Calu3 (cell line): ENCODE results near the gene C14orf93. TPM values are rescaled to one million over a fixed set of nuclear protein-coding genes. Genes with fewer than 3 reads are reported as not detected.
A peak's percentile ranks its signal among the peaks of the same experiment; 100 is the strongest.

Source experiments
- BruUV-seq: library from RNA; stranded (reverse); fragments of 400-500 nt; replicated peaks from 2 replicates; lab custom pipeline; 2021; lab: Mats Ljungman, UMichigan
- CTCF ChIA-PET: fragments of 300-600 bp; sonication (Branson Sonifier 250); formaldehyde crosslinking; loops from one replicate; lab custom pipeline; 2022; ENCODE audit warnings: antibody characterized with exemption; lab: Charles Lee
- DNase-seq: peaks from one replicate; pipeline ENCODE4 v3.0.0; 2022
- H3K27ac Mint-ChIP-seq: one replicate; pipeline ENCODE4 v1.8.0; 2022; ENCODE audit warnings: mixed read lengths; ENCODE audit not compliant: unreplicated experiment
- H3K27me3 Mint-ChIP-seq: one replicate; pipeline ENCODE4 v1.8.0; 2022; ENCODE audit warnings: mixed read lengths; ENCODE audit not compliant: unreplicated experiment
- H3K36me3 Mint-ChIP-seq: one replicate; pipeline ENCODE4 v1.8.0; 2022; ENCODE audit warnings: mild to moderate bottlenecking, moderate library complexity, mixed read lengths; ENCODE audit not compliant: insufficient read depth, unreplicated experiment
- H3K4me1 Mint-ChIP-seq: one replicate; pipeline ENCODE4 v1.8.0; 2022; ENCODE audit warnings: mild to moderate bottlenecking, low read depth, mixed read lengths; ENCODE audit not compliant: unreplicated experiment
- H3K4me3 Mint-ChIP-seq: one replicate; pipeline ENCODE4 v1.8.0; 2022; ENCODE audit warnings: mild to moderate bottlenecking, low read depth, moderate library complexity, mixed read lengths; ENCODE audit not compliant: unreplicated experiment
- H3K9me3 Mint-ChIP-seq: one replicate; pipeline ENCODE4 v1.8.0; 2022; ENCODE audit warnings: low read depth, mixed read lengths; ENCODE audit not compliant: unreplicated experiment
- CTCF ChIP-seq: fragments of 200-600 bp; IDR thresholded peaks from one replicate; pipeline ENCODE4 v1.8.0; 2022; ENCODE audit warnings: antibody characterized with exemption; ENCODE audit not compliant: unreplicated experiment
- intact Hi-C: fragments of 100-400 bp; cut with micrococcal nuclease; formaldehyde crosslinking; loops from one replicate; pipeline ENCODE4 v1.10.0; 2022; ENCODE audit not compliant: unreplicated experiment
- total RNA-seq: library from RNA; stranded (reverse); gene quantifications from 2 replicates; pipeline ENCODE4 v1.2.3, GENCODE V29; 2022

Gene C14orf93
- total RNA-seq, 1 experiment from 2014 or later: 9.6 TPM

DNA sequence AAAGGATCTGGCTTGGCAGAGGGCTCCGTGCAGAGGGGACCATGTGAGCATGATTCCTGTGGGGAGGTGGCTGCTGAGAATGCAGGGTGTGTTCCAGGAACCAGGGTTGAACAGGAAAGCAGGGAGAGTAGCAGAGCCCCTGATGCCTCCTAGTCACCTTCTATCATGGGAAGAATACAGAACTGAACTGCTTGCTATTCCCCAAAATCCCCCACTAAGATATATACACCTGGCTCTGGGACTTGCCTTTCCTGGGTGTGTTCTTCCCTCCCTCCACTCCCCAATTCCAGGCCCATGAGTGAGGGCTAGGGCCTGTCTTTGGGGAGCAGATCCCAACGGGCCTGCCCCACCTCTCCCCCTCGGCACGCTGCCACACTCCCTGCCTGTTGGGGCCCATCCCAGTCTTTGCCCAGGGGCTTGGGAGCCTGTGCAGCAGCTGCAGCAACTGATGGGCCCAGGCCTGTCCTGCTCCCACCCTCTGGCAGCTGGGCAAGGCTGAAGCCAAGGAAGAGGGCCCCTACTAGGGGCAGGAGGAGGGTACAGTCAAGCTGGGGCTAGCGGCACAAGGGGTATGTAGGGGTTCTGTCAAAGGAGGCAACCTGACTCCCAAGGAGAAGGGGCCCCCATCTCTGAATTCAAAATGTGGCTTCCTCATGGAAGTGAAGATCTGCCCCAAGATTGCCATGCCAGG lies 30.8 kb downstream of the C14orf93 start:
- CTCF ChIA-PET: no interaction called here
- H3K4me1 Mint-ChIP-seq: peaks cover 55% of the 10 kb centered on the region
- H3K27me3 Mint-ChIP-seq: no peaks in the 10 kb centered on the region
- H3K9me3 Mint-ChIP-seq: no peaks in the 10 kb centered on the region
- intact Hi-C loops: no loop called here
- TF ChIP-seq CTCF: no peak
- peaks cover 35% of the 10 kb centered on the region for H3K36me3 Mint-ChIP-seq
- H3K27ac Mint-ChIP-seq: peak overlapping the region; percentile 37
- H3K4me3 Mint-ChIP-seq: no peak overlapping the region
- no peak for DNase-seq
- BruUV-seq: no TSS peak

DNA sequence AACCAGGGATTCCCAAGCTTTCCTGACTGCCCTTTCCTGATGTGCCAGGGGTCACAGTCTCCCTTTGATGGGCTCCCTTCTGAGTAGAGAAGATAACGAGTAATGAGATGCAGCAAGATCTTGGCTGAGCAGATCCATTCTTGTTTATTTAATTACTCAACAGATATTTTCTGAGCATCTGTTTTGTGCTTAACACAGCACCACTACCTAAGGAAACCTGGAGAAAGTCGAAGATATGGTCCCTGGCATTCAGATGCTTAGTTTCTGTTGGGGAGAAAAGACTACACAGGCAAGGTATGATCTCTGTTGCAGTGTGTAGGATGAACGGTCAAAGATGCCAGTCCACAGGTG lies 31.5 kb downstream of the C14orf93 start:
- Mint-ChIP-seq H3K4me1 (peaks cover 62% of the 10 kb centered on the region), H3K4me3 (peak overlapping the region; percentile 63)

DNA sequence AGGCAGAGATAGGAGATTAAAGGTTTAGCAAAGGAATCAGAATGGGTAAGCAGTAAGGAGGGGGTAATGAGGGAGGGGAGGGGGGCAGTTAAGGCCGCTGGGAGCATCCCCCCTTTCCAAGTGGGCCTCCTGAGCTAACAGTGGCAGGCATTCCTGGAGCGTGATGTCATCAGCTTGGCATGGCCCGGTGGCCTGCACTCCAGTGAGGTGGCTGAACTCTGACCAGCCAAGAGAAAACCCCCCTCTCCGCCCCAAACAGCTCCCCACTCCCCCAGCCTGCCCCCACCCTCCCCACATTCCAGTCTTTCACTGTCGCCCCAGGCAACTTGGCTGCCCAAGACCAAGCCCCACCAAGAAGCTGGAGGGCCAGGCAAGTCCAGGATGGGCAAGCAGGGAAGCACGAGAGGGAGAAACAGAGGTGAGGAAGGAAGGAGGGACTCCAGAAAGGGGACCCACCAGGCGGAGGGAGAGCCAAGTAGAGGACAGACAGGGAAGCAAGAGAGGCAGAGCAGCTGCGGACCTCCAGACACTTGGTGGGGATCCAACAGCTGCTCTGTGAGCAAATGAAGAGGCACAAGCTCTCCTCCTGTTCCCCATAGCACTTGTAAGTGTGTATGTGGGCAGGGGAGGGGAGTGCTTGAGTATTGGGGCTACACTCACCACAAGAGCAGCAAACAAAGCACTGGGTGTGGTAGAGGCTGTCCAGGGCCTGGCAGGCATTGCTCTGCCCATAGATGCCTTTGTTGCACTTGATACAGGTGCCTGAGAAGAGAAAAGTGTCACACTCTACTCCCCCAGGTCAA lies 32.1 kb downstream of the C14orf93 start:
- Mint-ChIP-seq H3K9me3 (no peaks in the 10 kb centered on the region), H3K36me3 (peaks cover 43% of the 10 kb centered on the region), H3K4me1 (peaks cover 62% of the 10 kb centered on the region), H3K27me3 (no peaks in the 10 kb centered on the region), H3K27ac (peak overlapping the region; percentile 89), H3K4me3 (peak overlapping the region; percentile 63)
- BruUV-seq: no TSS peak
- CTCF ChIA-PET: interaction anchor here (0.5 to 2.3 kb wide), 7 partner anchors 8 to 91 kb away, joined by 3 to 10 read pairs (median 5); partner anchors contain the start of gene PRMT5
- TF ChIP-seq CTCF: no peak
- intact Hi-C loops: no loop called here
- peak; percentile 61 for DNase-seq

More for the DNA sequence above, 31.5 kb downstream of the C14orf93 start:
- Mint-ChIP-seq H3K36me3 (peaks cover 38% of the 10 kb centered on the region), H3K9me3 (no peaks in the 10 kb centered on the region), H3K27ac (peak overlapping the region; percentile 37), H3K27me3 (no peaks in the 10 kb centered on the region)
- BruUV-seq: no TSS peak
- intact Hi-C loops: no loop called here
- CTCF ChIA-PET: interaction anchor here (1.1 to 2.3 kb wide), 3 partner anchors 8 to 90 kb away, joined by 5 to 10 read pairs (median 8); no protein-coding TSS in a partner anchor
- no peak for TF ChIP-seq CTCF
- DNase-seq: no peak

GRCh38 chr14:22977434-22977683 lies 32.6 kb downstream of the C14orf93 start:
- BruUV-seq: no TSS peak
- Mint-ChIP-seq H3K27ac (peak overlapping the region; percentile 89), H3K36me3 (peaks cover 43% of the 10 kb centered on the region), H3K9me3 (no peaks in the 10 kb centered on the region), H3K27me3 (no peaks in the 10 kb centered on the region), H3K4me3 (peak overlapping the region; percentile 63), H3K4me1 (peaks cover 62% of the 10 kb centered on the region)
- TF ChIP-seq CTCF: no peak
- DNase-seq: no peak
- intact Hi-C loops: no loop called here
- CTCF ChIA-PET: interaction anchor here (1.0 to 2.3 kb wide), 7 partner anchors 9 to 91 kb away, joined by 5 to 10 read pairs (median 7); partner anchors contain the start of gene PRMT5
